ENCODE results near the gene INPP5B.

Gene INPP5B

DNA sequence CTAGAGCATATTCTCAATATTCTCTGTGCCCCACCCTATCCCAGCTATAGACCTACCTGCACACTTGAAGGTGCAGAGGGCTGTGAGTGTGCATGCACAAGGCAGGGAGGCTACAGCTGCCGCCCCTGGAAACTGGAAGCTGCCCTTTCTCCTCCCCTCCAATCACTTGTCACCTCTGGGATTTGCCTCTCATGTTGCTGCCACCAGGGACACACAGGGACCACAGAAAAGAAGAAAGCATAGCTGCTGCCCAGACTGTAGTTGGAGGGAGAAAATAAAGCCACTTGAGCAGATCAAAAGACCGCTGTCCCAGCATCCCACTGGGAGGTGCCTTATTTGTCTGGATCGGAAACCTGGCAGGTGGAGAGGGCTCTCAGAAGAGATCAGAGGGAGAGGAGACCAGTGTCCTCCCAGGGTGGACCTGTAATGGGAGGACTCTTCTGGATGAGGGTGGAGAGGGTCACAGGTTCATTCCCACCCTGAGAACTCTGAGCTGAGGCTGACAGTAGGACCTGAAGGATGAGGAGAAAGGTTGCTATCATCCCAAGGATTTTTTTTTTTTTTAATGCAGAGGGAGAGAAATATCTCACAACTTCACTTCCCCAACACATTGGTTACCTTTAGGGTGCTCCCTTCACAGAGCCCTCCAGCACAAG, 7.6 kb upstream of the INPP5B start:
- in situ Hi-C loops (cut with HindIII; ENCODE audit: low sequenced_read_pairs): no loop called here
- TF ChIP-seq CTCF (IDR thresholded peaks at IDR 0.05; ENCODE audit: low read depth, low read length, missing control alignments): no peak
- DNase-seq (ENCODE audit: low read depth): no peak
- no peak overlapping the region for H3K4me3 ChIP-seq (ENCODE audit: low read depth, low read length)

DNA sequence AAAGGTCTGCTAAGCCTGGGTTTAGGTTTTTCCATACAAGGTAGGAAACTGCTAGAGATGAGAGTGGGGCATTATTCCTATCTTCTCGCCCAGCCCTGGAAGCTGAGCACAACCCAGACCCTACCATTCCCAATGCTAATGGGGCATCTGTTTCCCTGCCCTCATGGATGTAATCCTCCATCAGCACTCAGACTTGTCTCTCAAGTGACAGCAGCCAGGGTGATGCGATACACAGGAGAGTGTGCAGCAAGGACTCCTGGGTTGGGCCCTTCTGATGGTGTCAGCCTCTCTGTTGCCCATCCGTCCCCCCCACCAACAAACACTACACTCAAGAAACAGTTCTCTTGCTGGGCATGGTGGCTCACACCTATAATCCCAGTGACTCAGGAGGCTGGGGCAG, 5.9 kb upstream of the INPP5B start:
- no peak for TF ChIP-seq CTCF (IDR thresholded peaks at IDR 0.05; ENCODE audit: low read depth, low read length, missing control alignments)
- H3K4me3 ChIP-seq (ENCODE audit: low read depth, low read length): no peak overlapping the region
- no peak for DNase-seq (ENCODE audit: low read depth)
- in situ Hi-C loops (cut with HindIII; ENCODE audit: low sequenced_read_pairs): no loop called here

DNA sequence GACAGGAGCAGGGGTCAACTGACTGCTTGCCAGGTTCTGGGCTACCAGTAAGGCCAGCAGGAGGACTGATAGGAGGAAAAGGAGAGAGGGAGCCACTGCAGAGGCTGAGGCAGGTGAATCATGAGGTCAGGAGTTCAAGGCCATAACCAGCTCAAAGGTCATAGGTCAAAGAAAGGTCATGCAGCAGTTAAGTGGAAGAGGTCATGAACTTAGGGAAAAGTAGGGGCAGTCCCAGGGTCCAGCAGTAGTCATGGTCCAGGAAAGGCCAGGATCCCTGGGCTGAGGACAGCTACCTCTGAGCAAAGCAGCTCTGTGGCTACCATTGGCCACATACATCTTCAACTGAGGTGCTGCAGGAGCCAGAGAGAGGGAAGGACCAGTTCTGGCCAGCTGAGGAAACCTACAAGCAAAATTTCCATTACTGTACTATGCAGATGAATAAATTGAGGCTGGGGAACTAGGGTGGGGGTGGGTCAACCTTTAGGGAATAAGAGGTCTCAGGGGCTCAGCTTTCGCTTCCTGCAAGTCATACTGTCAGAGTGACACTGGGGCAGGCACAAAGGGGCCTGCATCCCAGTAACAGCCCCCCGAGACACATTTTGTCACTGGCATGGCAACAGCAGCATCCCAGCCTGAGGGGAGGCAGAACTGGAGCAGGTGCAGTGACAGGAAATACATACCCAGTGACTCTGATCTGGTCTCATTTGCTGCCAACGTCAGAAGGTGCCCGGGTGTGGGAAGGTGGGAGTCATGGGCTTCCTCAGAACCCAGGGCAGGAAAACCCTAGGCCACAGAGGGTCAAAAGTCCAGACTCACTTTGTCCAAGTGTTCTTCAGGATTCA, 5.2 kb upstream of the INPP5B start:
- TF ChIP-seq CTCF (IDR thresholded peaks at IDR 0.05; ENCODE audit: low read depth, low read length, missing control alignments): no peak
- no peak for DNase-seq (ENCODE audit: low read depth)
- no peak overlapping the region for H3K4me3 ChIP-seq (ENCODE audit: low read depth, low read length)
- in situ Hi-C loops (cut with HindIII; ENCODE audit: low sequenced_read_pairs): no loop called here

DNA sequence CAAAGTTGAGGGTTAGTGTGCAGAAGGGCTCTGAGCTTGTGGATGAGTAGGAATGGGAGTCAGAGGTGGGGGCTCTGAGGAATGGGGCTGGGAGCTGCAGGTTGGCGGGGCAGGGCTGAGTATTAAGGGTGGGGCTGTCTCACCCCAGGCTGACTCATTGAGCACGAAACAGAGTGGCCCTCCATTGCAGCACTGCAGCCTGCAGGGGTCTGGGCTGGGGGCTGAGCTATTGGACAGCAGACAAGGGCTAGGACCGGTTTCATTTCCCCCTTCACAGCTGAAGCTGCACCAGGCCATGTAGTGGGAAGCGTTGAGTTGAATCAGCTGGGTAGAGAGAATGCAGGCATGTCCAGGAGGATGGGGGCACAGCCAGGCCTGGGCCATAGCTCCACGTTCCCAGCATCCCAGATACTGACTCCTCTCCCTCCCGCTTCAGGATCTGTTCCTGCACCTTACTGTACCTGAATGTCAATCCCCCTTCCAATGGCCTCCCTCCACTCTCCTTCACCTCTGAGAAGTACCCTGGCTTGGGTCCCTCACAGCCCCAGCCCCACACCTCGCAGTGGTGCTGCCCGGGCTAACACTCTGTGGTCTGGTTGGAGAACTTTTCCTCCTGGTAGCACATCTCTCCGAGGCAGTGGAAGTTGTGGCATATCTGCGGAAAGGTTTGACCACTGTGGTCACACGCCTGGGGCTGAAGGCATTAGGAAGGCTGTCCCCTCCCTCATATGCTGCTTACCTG, 4.4 kb upstream of the INPP5B start:
- no peak for DNase-seq (ENCODE audit: low read depth)
- in situ Hi-C loops (cut with HindIII; ENCODE audit: low sequenced_read_pairs): no loop called here
- TF ChIP-seq CTCF (IDR thresholded peaks at IDR 0.05; ENCODE audit: low read depth, low read length, missing control alignments): no peak
- no peak overlapping the region for H3K4me3 ChIP-seq (ENCODE audit: low read depth, low read length)

DNA sequence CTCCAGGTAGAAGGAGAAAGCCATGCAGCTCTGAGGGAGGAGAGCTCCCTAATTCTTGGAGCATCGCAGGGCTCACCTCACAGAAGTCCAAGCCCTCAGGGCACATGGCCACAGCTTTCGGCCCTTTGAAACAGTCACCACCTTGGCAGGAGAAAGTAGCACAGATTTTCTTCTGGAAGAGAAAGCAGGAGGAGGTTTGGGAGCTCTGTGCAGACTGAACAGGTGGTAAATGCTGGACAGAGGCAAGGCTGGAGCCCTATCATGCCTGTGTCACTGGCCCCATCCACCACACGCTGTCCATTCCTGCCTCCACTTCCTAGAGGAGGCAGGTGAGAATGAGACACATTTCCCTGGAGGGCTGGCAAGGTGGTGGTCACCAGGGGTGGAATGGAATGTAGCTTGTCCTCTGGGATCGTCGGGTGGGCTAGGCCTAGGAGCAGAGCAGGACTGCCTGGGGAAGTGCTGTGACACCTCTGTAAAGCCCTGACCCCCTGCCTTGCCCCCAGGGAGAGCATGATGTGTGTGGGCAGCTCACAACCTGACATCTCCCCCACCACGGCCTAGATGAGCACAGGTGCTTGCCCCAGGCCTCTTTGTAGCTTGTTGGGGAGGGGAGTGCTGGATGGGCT, 2.8 kb upstream of the INPP5B start:
- no peak overlapping the region for H3K4me3 ChIP-seq (ENCODE audit: low read depth, low read length)
- TF ChIP-seq CTCF (IDR thresholded peaks at IDR 0.05; ENCODE audit: low read depth, low read length, missing control alignments): no peak
- in situ Hi-C loops (cut with HindIII; ENCODE audit: low sequenced_read_pairs): no loop called here
- no peak for DNase-seq (ENCODE audit: low read depth)

DNA sequence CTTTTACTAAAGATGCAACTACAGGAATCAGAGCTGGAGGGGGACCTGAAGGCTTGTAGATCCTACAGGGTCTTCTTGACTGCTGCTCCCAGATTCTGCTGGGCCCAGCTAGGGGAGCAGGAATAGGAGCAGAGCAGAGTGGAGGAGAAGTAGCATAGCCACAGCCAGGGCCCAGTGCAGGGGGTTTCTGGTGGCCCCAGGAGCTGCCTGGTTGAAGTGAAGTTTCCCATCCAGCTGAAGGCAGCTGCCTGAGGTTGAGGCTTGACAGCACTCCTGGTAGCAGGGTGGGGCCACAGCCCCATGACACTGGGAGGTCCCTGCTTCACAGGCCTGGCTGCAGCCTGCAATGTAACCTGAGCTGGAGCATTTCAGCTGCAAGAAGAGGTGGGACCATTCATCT, 2.0 kb upstream of the INPP5B start:
- no peak for TF ChIP-seq CTCF (IDR thresholded peaks at IDR 0.05; ENCODE audit: low read depth, low read length, missing control alignments)
- in situ Hi-C loops (cut with HindIII; ENCODE audit: low sequenced_read_pairs): no loop called here
- no peak for DNase-seq (ENCODE audit: low read depth)
- H3K4me3 ChIP-seq (ENCODE audit: low read depth, low read length): no peak overlapping the region
